ENCODE measurements around the gene HMGN4. TPM values are rescaled to one million over a fixed set of nuclear protein-coding genes. Genes with fewer than 3 reads are reported as not detected.

HMGN4 gene
- total and polyA plus RNA-seq, 9 of the 15 experiments (the other 6 are each of a cell fraction or from before 2014, with no cell fraction given), result 35.4 to 134 (median 94.1) TPM

- TF ChIP-seq ELK3 (CRISPR knock-in tag; IDR thresholded peaks at IDR 0.05), result no peak
- no peak for TF ChIP-seq TOE1 (IDR thresholded peaks at IDR 0.05; ENCODE audit: borderline replicate concordance)
- no peak for TF ChIP-seq TOE1 (CRISPR knock-in tag; IDR thresholded peaks at IDR 0.05; ENCODE audit: borderline replicate concordance, low read depth)
- no peak for TF ChIP-seq ZNF740 (CRISPR knock-in tag; IDR thresholded peaks at IDR 0.05)
- no peak for TF ChIP-seq ZNF740 (tag; IDR thresholded peaks at IDR 0.05)
- no peak for TF ChIP-seq FOXO4 (CRISPR knock-in tag; IDR thresholded peaks at IDR 0.05)
- peak; percentile 26; the same call in 1 of the 2 replicates for TF ChIP-seq FOSL1 (tag; conservative IDR thresholded peaks at IDR 0.05)
- no peak for TF ChIP-seq MEF2A (IDR thresholded peaks at IDR 0.05; ENCODE audit: control insufficient read depth, low read depth, low read length)
- no peak for TF ChIP-seq NCOA4 (IDR thresholded peaks at IDR 0.05; ENCODE audit: partially characterized antibody)
- 0 out of 2 replicates have a peak, but pooled peaks have one; percentile 15 for TF ChIP-seq ZNF24 (IDR thresholded peaks at IDR 0.05)
- TF ChIP-seq SRSF7 (optimal IDR thresholded peaks at IDR 0.05; ENCODE audit: low read depth, low read length), result no peak
- no peak for TF ChIP-seq XRCC4 (IDR thresholded peaks at IDR 0.05; ENCODE audit: extremely low read depth, insufficient read depth, insufficient read length)
- TF ChIP-seq HDAC3 (IDR thresholded peaks at IDR 0.05; ENCODE audit: borderline replicate concordance, partially characterized antibody), result no peak
- TF ChIP-seq CREM (IDR thresholded peaks at IDR 0.05; ENCODE audit: low read depth), result no peak
- no peak for TF ChIP-seq NFRKB (IDR thresholded peaks at IDR 0.05; ENCODE audit: low read depth)
Measured at GRCh38 chr6:26554697-26555504, 16.7 kb downstream of the HMGN4 start (continued).

Data from K562 (cell line).